ENCODE measurements around the gene MAP3K15. TPM values are rescaled to one million over a fixed set of nuclear protein-coding genes. Genes with fewer than 3 reads are reported as not detected.
"Not testable (repeated sequence)": the region's sequence is repeated elsewhere in the genome, so short reads cannot be mapped to it uniquely, and the experiment has no call there.

The MAP3K15 gene
- total RNA-seq, 2 experiments from 2014 or later: 0.31 to 0.69 TPM

GRCh38 chrX:19457662-19458061, 57.6 kb downstream of the MAP3K15 start:
- POLR2A ChIA-PET: no interaction called here
- CTCF ChIA-PET: no interaction called here
- Mint-ChIP-seq H3K27ac (no peak overlapping the region), H3K36me3 (no peaks in the 10 kb centered on the region), H3K4me3 (no peak overlapping the region), H3K9me3 (no peaks in the 10 kb centered on the region), H3K4me1 (ENCODE audit: low read depth) (no peaks in the 10 kb centered on the region), H3K27me3 (no peaks in the 10 kb centered on the region)
- intact Hi-C loops (cut with micrococcal nuclease): no loop called here
- DNase-seq: no peak

- intact Hi-C loops (cut with micrococcal nuclease): no loop called here
- H3K9me3 Mint-ChIP-seq: no peaks in the 10 kb centered on the region
- CTCF ChIA-PET: no interaction called here
- no peaks in the 10 kb centered on the region for H3K36me3 Mint-ChIP-seq
- no peaks in the 10 kb centered on the region for H3K4me1 Mint-ChIP-seq (ENCODE audit: low read depth)
- H3K4me3 Mint-ChIP-seq: no peak overlapping the region
- POLR2A ChIA-PET: no interaction called here
- DNase-seq: no peak
- H3K27me3 Mint-ChIP-seq: peaks cover 2% of the 10 kb centered on the region
- H3K27ac Mint-ChIP-seq: no peak overlapping the region
Measured at GRCh38 chrX:19448077-19448476, 67.2 kb downstream of the MAP3K15 start.

GRCh38 chrX:19446397-19446796, 68.9 kb downstream of the MAP3K15 start:
- Mint-ChIP-seq H3K4me1 (ENCODE audit: low read depth) (no peaks in the 10 kb centered on the region), H3K27ac (no peak overlapping the region), H3K9me3 (no peaks in the 10 kb centered on the region), H3K27me3 (peaks cover under 1% of the 10 kb centered on the region), H3K4me3 (no peak overlapping the region), H3K36me3 (no peaks in the 10 kb centered on the region)
- CTCF ChIA-PET: no interaction called here
- intact Hi-C loops (cut with micrococcal nuclease): no loop called here
- DNase-seq: no peak
- POLR2A ChIA-PET: no interaction called here

GRCh38 chrX:19445772-19446171, 69.5 kb downstream of the MAP3K15 start:
- H3K4me3 Mint-ChIP-seq; POLR2A ChIA-PET; H3K27me3 Mint-ChIP-seq; CTCF ChIA-PET; H3K9me3 Mint-ChIP-seq; H3K4me1 Mint-ChIP-seq (ENCODE audit: low read depth); intact Hi-C loops (cut with micrococcal nuclease); H3K36me3 Mint-ChIP-seq; DNase-seq; H3K27ac Mint-ChIP-seq: not testable (repeated sequence)

GRCh38 chrX:19443869-19444526, 71.3 kb downstream of the MAP3K15 start:
- no peak for DNase-seq
- ChIA-PET POLR2A (no interaction called here), CTCF (no interaction called here)
- Mint-ChIP-seq H3K27me3 (no peaks in the 10 kb centered on the region), H3K4me1 (ENCODE audit: low read depth) (no peaks in the 10 kb centered on the region), H3K27ac (no peak overlapping the region), H3K36me3 (no peaks in the 10 kb centered on the region), H3K4me3 (no peak overlapping the region), H3K9me3 (no peaks in the 10 kb centered on the region)
- intact Hi-C loops (cut with micrococcal nuclease): no loop called here

GRCh38 chrX:19440713-19441112, 74.6 kb downstream of the MAP3K15 start:
- ChIA-PET POLR2A (no interaction called here), CTCF (no interaction called here)
- no peak overlapping the region for H3K4me3 Mint-ChIP-seq
- intact Hi-C loops (cut with micrococcal nuclease): no loop called here
- no peak overlapping the region for H3K27ac Mint-ChIP-seq
- H3K36me3 Mint-ChIP-seq: no peaks in the 10 kb centered on the region
- H3K4me1 Mint-ChIP-seq (ENCODE audit: low read depth): no peaks in the 10 kb centered on the region
- no peak for DNase-seq
- H3K27me3 Mint-ChIP-seq: no peaks in the 10 kb centered on the region
- H3K9me3 Mint-ChIP-seq: no peaks in the 10 kb centered on the region

- H3K27me3 Mint-ChIP-seq; H3K4me1 Mint-ChIP-seq (ENCODE audit: low read depth); DNase-seq; H3K27ac Mint-ChIP-seq; H3K9me3 Mint-ChIP-seq; POLR2A ChIA-PET; intact Hi-C loops (cut with micrococcal nuclease); H3K4me3 Mint-ChIP-seq; CTCF ChIA-PET; H3K36me3 Mint-ChIP-seq: not testable (repeated sequence)
Measured at GRCh38 chrX:19422661-19423060, 92.6 kb downstream of the MAP3K15 start.

- H3K4me1 Mint-ChIP-seq (ENCODE audit: low read depth): no peaks in the 10 kb centered on the region
- intact Hi-C loops (cut with micrococcal nuclease): no loop called here
- no peaks in the 10 kb centered on the region for H3K9me3 Mint-ChIP-seq
- DNase-seq: no peak
- no peaks in the 10 kb centered on the region for H3K36me3 Mint-ChIP-seq
- ChIA-PET POLR2A (no interaction called here), CTCF (no interaction called here)
- no peak overlapping the region for H3K27ac Mint-ChIP-seq
- H3K4me3 Mint-ChIP-seq: no peak overlapping the region
- peaks cover 5% of the 10 kb centered on the region for H3K27me3 Mint-ChIP-seq
Measured at GRCh38 chrX:19410259-19410658, 105.0 kb downstream of the MAP3K15 start.

GRCh38 chrX:19403696-19404095, 111.6 kb downstream of the MAP3K15 start:
- no peaks in the 10 kb centered on the region for H3K36me3 Mint-ChIP-seq
- H3K4me3 Mint-ChIP-seq: no peak overlapping the region
- peaks cover 5% of the 10 kb centered on the region for H3K27me3 Mint-ChIP-seq
- H3K4me1 Mint-ChIP-seq (ENCODE audit: low read depth): no peaks in the 10 kb centered on the region
- no peaks in the 10 kb centered on the region for H3K9me3 Mint-ChIP-seq
- intact Hi-C loops (cut with micrococcal nuclease): no loop called here
- CTCF ChIA-PET: no interaction called here
- POLR2A ChIA-PET: no interaction called here
- DNase-seq: no peak
- H3K27ac Mint-ChIP-seq: no peak overlapping the region

GRCh38 chrX:19392703-19393102, 122.6 kb downstream of the MAP3K15 start:
- ChIA-PET CTCF (no interaction called here), POLR2A (no interaction called here)
- Mint-ChIP-seq H3K9me3 (no peaks in the 10 kb centered on the region), H3K27ac (no peak overlapping the region), H3K36me3 (no peaks in the 10 kb centered on the region), H3K27me3 (no peaks in the 10 kb centered on the region), H3K4me3 (no peak overlapping the region), H3K4me1 (ENCODE audit: low read depth) (no peaks in the 10 kb centered on the region)
- DNase-seq: no peak
- intact Hi-C loops (cut with micrococcal nuclease): no loop called here

- no peaks in the 10 kb centered on the region for H3K9me3 Mint-ChIP-seq
- H3K4me3 Mint-ChIP-seq: no peak overlapping the region
- no peaks in the 10 kb centered on the region for H3K27me3 Mint-ChIP-seq
- no peak overlapping the region for H3K27ac Mint-ChIP-seq
- no peak for DNase-seq
- intact Hi-C loops (cut with micrococcal nuclease): no loop called here
- ChIA-PET CTCF (interaction anchor here (0.5 kb wide), 1 partner anchor 723 kb away, joined by 4 read pairs; no protein-coding TSS in a partner anchor), POLR2A (no interaction called here)
- H3K36me3 Mint-ChIP-seq: no peaks in the 10 kb centered on the region
- H3K4me1 Mint-ChIP-seq (ENCODE audit: low read depth): no peaks in the 10 kb centered on the region
Measured at GRCh38 chrX:19392078-19392477, 123.2 kb downstream of the MAP3K15 start.

GRCh38 chrX:19389227-19389845, 126.0 kb downstream of the MAP3K15 start:
- DNase-seq: no peak
- ChIA-PET POLR2A (no interaction called here), CTCF (no interaction called here)
- no peak overlapping the region for H3K4me3 Mint-ChIP-seq
- intact Hi-C loops (cut with micrococcal nuclease): no loop called here
- H3K27me3 Mint-ChIP-seq: no peaks in the 10 kb centered on the region
- H3K36me3 Mint-ChIP-seq: no peaks in the 10 kb centered on the region
- no peak overlapping the region for H3K27ac Mint-ChIP-seq
- no peaks in the 10 kb centered on the region for H3K9me3 Mint-ChIP-seq
- H3K4me1 Mint-ChIP-seq (ENCODE audit: low read depth): no peaks in the 10 kb centered on the region

- Mint-ChIP-seq H3K4me1 (ENCODE audit: low read depth) (no peaks in the 10 kb centered on the region), H3K4me3 (no peak overlapping the region), H3K9me3 (no peaks in the 10 kb centered on the region), H3K27me3 (no peaks in the 10 kb centered on the region), H3K27ac (no peak overlapping the region), H3K36me3 (no peaks in the 10 kb centered on the region)
- POLR2A ChIA-PET: no interaction called here
- no peak for DNase-seq
- intact Hi-C loops (cut with micrococcal nuclease): no loop called here
- CTCF ChIA-PET: no interaction called here
Measured at GRCh38 chrX:19388741-19389140, 126.6 kb downstream of the MAP3K15 start.
